HepG2 (cell line): ENCODE measurements around the gene PCNA. TPM values are rescaled to one million over a fixed set of nuclear protein-coding genes. Genes with fewer than 3 reads are reported as not detected.

Source experiments
- CBX1 ChIP-seq: IDR thresholded peaks from one replicate; pipeline ENCODE4 v1.6.1; 2016; ENCODE audit warnings: antibody characterized with exemption, low read depth
- CCDC6 ChIP-seq: sonication (generic); formaldehyde crosslinking; IDR thresholded peaks from 2 replicates; pipeline ENCODE4 v1.8.1; 2022; ENCODE audit warnings: mild to moderate bottlenecking, missing genetic modification reagents, moderate library complexity
- CHD2 ChIP-seq: IDR thresholded peaks from 2 replicates; pipeline ENCODE4 v1.6.1; 2011; ENCODE audit warnings: low read depth, low read length, improper control_type of control experiment
- FOXM1 ChIP-seq: sonication (generic); formaldehyde crosslinking; IDR thresholded peaks from 2 replicates; pipeline ENCODE4 v1.5.0; 2020; ENCODE audit warnings: missing genetic modification reagents
- HNRNPLL ChIP-seq: fragments of 200-400 bp; formaldehyde crosslinking; IDR thresholded peaks from 2 replicates; pipeline ENCODE4 v1.6.1; 2017; ENCODE audit warnings: mild to moderate bottlenecking, low read depth, low read length; ENCODE audit not compliant: poor library complexity, severe bottlenecking
- KLF9 ChIP-seq: IDR thresholded peaks from 2 replicates; pipeline ENCODE4 v1.6.1; 2016; ENCODE audit warnings: low read depth
- LCORL ChIP-seq, 2 experiments: fragments of 450-650 bp in 1 of 2; sonication (generic) in 1 of 2; formaldehyde crosslinking in 1 of 2; IDR thresholded peaks; 2 replicates each; pipeline versions ENCODE4 v1.5.0 to v1.6.1; 2017 to 2020; ENCODE audit warnings: antibody characterized with exemption in 1 of 2, missing genetic modification reagents in 1 of 2
- MTA1 ChIP-seq: sonication (generic); formaldehyde crosslinking; IDR thresholded peaks from 2 replicates; pipeline ENCODE4 v1.4.0; 2020; ENCODE audit warnings: missing genetic modification reagents, mild to moderate bottlenecking, borderline replicate concordance
- NCOA2 ChIP-seq: sonication (generic); formaldehyde crosslinking; IDR thresholded peaks from 2 replicates; pipeline ENCODE4 v1.8.0; 2022; ENCODE audit warnings: inconsistent platforms
- PRDM15 ChIP-seq: sonication (generic); formaldehyde crosslinking; IDR thresholded peaks from 2 replicates; pipeline ENCODE4 v1.4.0; 2020; ENCODE audit warnings: missing genetic modification reagents
- RNF2 ChIP-seq: fragments of 450-650 bp; conservative IDR thresholded peaks from 2 replicates; pipeline ENCODE4 v1.6.1; 2016; ENCODE audit warnings: low read depth
- SNAPC2 ChIP-seq: sonication (generic); formaldehyde crosslinking; IDR thresholded peaks from 2 replicates; pipeline ENCODE4 v1.8.1; 2022; ENCODE audit warnings: mild to moderate bottlenecking, missing genetic modification reagents
- TEAD3 ChIP-seq: optimal IDR thresholded peaks from 2 replicates; pipeline ENCODE3; 2016; ENCODE audit warnings: borderline replicate concordance
- U2AF2 ChIP-seq: fragments of 200-400 bp; formaldehyde crosslinking; IDR thresholded peaks from 2 replicates; pipeline ENCODE4 v1.6.1; 2017; ENCODE audit warnings: low read depth, mild to moderate bottlenecking, low read length
- ZBTB38 ChIP-seq: sonication (generic); formaldehyde crosslinking; IDR thresholded peaks from 2 replicates; pipeline ENCODE4 v1.5.1; 2020; ENCODE audit warnings: mild to moderate bottlenecking, missing genetic modification reagents
- ZFX ChIP-seq: sonication (generic); formaldehyde crosslinking; IDR thresholded peaks from 2 replicates; pipeline ENCODE4 v1.4.0; 2020; ENCODE audit warnings: mild to moderate bottlenecking, low read depth, missing genetic modification reagents, moderate library complexity
- ZMAT5 ChIP-seq: sonication (generic); formaldehyde crosslinking; IDR thresholded peaks from 2 replicates; pipeline ENCODE4 v1.5.0; 2020; ENCODE audit warnings: mild to moderate bottlenecking, low read depth, missing genetic modification reagents, borderline replicate concordance
- ZNF431 ChIP-seq: sonication (generic); formaldehyde crosslinking; IDR thresholded peaks from 2 replicates; pipeline ENCODE4 v1.9.0; 2022; ENCODE audit warnings: missing genetic modification reagents, low read depth, mild to moderate bottlenecking, borderline replicate concordance
- ZNF564 ChIP-seq: sonication (generic); formaldehyde crosslinking; IDR thresholded peaks from 2 replicates; pipeline ENCODE4 v1.8.1; 2023; ENCODE audit warnings: mild to moderate bottlenecking, missing genetic modification reagents
- ZNF607 ChIP-seq: sonication (generic); formaldehyde crosslinking; IDR thresholded peaks from 2 replicates; pipeline ENCODE4 v1.5.1; 2020; ENCODE audit warnings: missing genetic modification reagents, mild to moderate bottlenecking, borderline replicate concordance
- ZNF644 ChIP-seq: IDR thresholded peaks from 2 replicates; pipeline ENCODE4 v1.6.1; 2016; ENCODE audit warnings: low read depth
- ZNF883 ChIP-seq: sonication (generic); formaldehyde crosslinking; IDR thresholded peaks from 2 replicates; pipeline ENCODE4 v1.5.1; 2020; ENCODE audit warnings: mild to moderate bottlenecking, missing genetic modification reagents; ENCODE audit errors: not compliant biosample characterization
- ZSCAN31 ChIP-seq: sonication (generic); formaldehyde crosslinking; IDR thresholded peaks from 2 replicates; pipeline ENCODE4 v1.5.0; 2020; ENCODE audit warnings: low read depth, mild to moderate bottlenecking, missing genetic modification reagents
- ZZZ3 ChIP-seq: sonication (generic); formaldehyde crosslinking; IDR thresholded peaks from 2 replicates; pipeline ENCODE4 v1.4.0; 2020; ENCODE audit warnings: missing genetic modification reagents, mild to moderate bottlenecking, borderline replicate concordance
- polyA plus RNA-seq, 8 experiments: library from polyadenylated mRNA; depleted of rRNA in 3 of 8; stranded (reverse) in 7 of 8; unstranded in 1 of 8; fragments of >200 nt; fragmentation: Illumina TruSeq in 4 of 8; extraction: Trizol in 4 of 8; gene quantifications; 2 replicates each; pipeline versions ENCODE4 v1.2.1 to v1.2.3, GENCODE V29; 2011 to 2016; ENCODE audit warnings: low read depth in 4 of 8, missing spikeins in 1 of 8, mixed read lengths in 1 of 8; ENCODE audit not compliant: insufficient read depth in 1 of 8
- total RNA-seq, 5 experiments: library from RNA; depleted of rRNA; stranded (reverse); fragments of >200 nt; fragmentation: Illumina TruSeq; extraction: Trizol; gene quantifications; 2 replicates each; pipeline ENCODE4 v1.2.3, GENCODE V29; 2016; ENCODE audit warnings: low read depth in 1 of 5
- TF ChIP-seq, protein P1 (sequence below): sonication (generic); formaldehyde crosslinking; IDR thresholded peaks from 2 replicates; pipeline ENCODE4 v1.8.0; 2022; ENCODE audit warnings: missing genetic modification reagents, mild to moderate bottlenecking, borderline replicate concordance
- TF ChIP-seq, protein P2 (sequence below): IDR thresholded peaks from 2 replicates; pipeline ENCODE4 v1.6.1; 2016; ENCODE audit warnings: low read depth, borderline replicate concordance

PCNA gene
- total and polyA plus RNA-seq, 2 of the 13 experiments (the other 11 are each of a cell fraction or from before 2014, with no cell fraction given), result 229 to 655 TPM

DNA sequence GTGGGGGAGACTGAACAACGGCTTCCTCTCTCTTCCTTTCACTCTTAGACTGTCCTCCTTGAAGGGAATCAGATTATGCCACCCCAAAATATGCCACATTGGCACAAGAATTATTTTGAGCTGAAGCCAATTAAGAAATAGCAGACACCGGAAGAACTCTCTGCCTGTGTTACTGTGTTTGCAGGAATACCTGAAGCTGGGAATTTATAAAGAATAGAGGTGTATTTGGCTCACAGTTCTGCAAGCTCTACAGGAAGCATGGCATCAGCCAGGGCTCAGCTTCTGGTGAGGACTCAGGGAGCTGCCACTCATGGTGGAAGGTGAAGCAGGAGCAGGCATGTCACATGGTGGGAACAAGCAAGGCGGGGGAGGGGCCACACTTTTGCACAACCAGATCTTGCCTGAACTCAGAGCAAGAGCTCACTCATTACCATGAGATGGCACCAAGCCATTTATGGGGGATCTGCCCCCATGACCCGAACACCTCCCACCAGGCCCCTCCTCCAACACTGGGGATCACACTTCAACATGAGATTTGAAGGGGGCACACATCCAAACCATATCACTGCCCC, 46.0 kb downstream of the PCNA start (continued):
- no peak for TF ChIP-seq ZMAT5 (CRISPR knock-in tag)
- no peak for TF ChIP-seq ZSCAN31 (CRISPR knock-in tag)
- no peak for TF ChIP-seq ZNF883 (CRISPR knock-in tag)
- TF ChIP-seq FOXM1 (CRISPR knock-in tag), result no peak
- TF ChIP-seq PRDM15 (CRISPR knock-in tag), result no peak
- no peak for TF ChIP-seq CHD2
- no peak for TF ChIP-seq NCOA2 (CRISPR knock-in tag)
- TF ChIP-seq MTA1 (CRISPR knock-in tag), result no peak
- TF ChIP-seq ZNF644 (CRISPR knock-in tag), result no peak
- TF ChIP-seq CCDC6 (CRISPR knock-in tag), result 0 out of 2 replicates have a peak, but pooled peaks have one; percentile 3
- TF ChIP-seq U2AF2, result no peak
- TF ChIP-seq, protein P1, sequence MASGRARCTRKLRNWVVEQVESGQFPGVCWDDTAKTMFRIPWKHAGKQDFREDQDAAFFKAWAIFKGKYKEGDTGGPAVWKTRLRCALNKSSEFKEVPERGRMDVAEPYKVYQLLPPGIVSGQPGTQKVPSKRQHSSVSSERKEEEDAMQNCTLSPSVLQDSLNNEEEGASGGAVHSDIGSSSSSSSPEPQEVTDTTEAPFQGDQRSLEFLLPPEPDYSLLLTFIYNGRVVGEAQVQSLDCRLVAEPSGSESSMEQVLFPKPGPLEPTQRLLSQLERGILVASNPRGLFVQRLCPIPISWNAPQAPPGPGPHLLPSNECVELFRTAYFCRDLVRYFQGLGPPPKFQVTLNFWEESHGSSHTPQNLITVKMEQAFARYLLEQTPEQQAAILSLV, result no peak
- no peak for TF ChIP-seq ZNF564 (CRISPR knock-in tag)
- no peak for TF ChIP-seq KLF9 (CRISPR knock-in tag)
- TF ChIP-seq RNF2, result no peak
- TF ChIP-seq ZNF431 (CRISPR knock-in tag), result no peak
- TF ChIP-seq SNAPC2 (CRISPR knock-in tag), result no peak
- TF ChIP-seq ZNF607, result 0 out of 2 replicates have a peak, but pooled peaks have one; percentile 84
- peak; percentile 22; the same call in 1 of the 2 replicates for TF ChIP-seq ZBTB38 (CRISPR knock-in tag)
- TF ChIP-seq, protein P2, sequence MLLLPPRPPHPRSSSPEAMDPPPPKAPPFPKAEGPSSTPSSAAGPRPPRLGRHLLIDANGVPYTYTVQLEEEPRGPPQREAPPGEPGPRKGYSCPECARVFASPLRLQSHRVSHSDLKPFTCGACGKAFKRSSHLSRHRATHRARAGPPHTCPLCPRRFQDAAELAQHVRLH (CRISPR knock-in tag), result 0 out of 2 replicates have a peak, but pooled peaks have one; percentile 13
- TF ChIP-seq LCORL (IDR thresholded peaks at IDR 0.05), result no peak
- 0 out of 2 replicates have a peak, but pooled peaks have one; percentile 0 for TF ChIP-seq LCORL (CRISPR knock-in tag; IDR thresholded peaks at IDR 0.05)
- TF ChIP-seq TEAD3 (CRISPR knock-in tag), result no peak
- TF ChIP-seq ZFX, result no peak
- no peak for TF ChIP-seq HNRNPLL
- no peak for TF ChIP-seq ZZZ3 (CRISPR knock-in tag)
- no peak for TF ChIP-seq CBX1
